IMR-90 (cell line): ENCODE data around the gene ALS2CL. TPM values are rescaled to one million over a fixed set of nuclear protein-coding genes. Genes with fewer than 3 reads are reported as not detected.
"Not testable (repeated sequence)": the region's sequence is repeated elsewhere in the genome, so short reads cannot be mapped to it uniquely, and the experiment has no call there.

Source experiments
- ATAC-seq: fragments of 200-7000 bp; cut with Tn5 transposase; 2 replicates; pipeline ENCODE4 v1.9.1; 2020; ENCODE audit warnings: low read depth, mild to moderate bottlenecking, moderate library complexity
- BruUV-seq: library from RNA; stranded (reverse); fragments of 400-500 nt; replicated peaks from 2 replicates; lab custom pipeline; 2021; lab: Mats Ljungman, UMichigan
- CTCF ChIA-PET: fragments of 300-600 bp; formaldehyde crosslinking; extraction: SDS; loops from one replicate; lab custom pipeline; 2021; ENCODE audit warnings: antibody characterized with exemption; lab: Yijun Ruan, JAX
- POLR2A ChIA-PET: fragments of 300-600 bp; sonication (Branson Sonifier 250); formaldehyde crosslinking; loops from one replicate; lab custom pipeline; 2022; ENCODE audit warnings: antibody characterized with exemption; ENCODE audit not compliant: unreplicated experiment; lab: Charles Lee
- DNase-seq: peaks from one replicate; pipeline ENCODE4 v3.0.0; 2013
- H2AFZ ChIP-seq: replicated peaks from 2 replicates; pipeline ENCODE3; 2013; ENCODE audit warnings: low read length, mild to moderate bottlenecking; ENCODE audit not compliant: poor library complexity
- H2AK5ac ChIP-seq: 2 replicates; pipeline ENCODE4 v1.6.1; 2013; ENCODE audit warnings: low read depth, low read length, inconsistent platforms
- H2AK9ac ChIP-seq: replicated peaks from 2 replicates; pipeline ENCODE3; 2013; ENCODE audit warnings: mild to moderate bottlenecking, low read depth, low read length, moderate library complexity; ENCODE audit not compliant: poor library complexity
- H2BK120ac ChIP-seq: 2 replicates; pipeline ENCODE4 v1.6.1; 2013; ENCODE audit warnings: low read depth, low read length, inconsistent platforms
- H2BK15ac ChIP-seq: 3 replicates; pipeline ENCODE4 v1.6.1; 2013; ENCODE audit warnings: low read depth, low read length, inconsistent platforms
- H2BK20ac ChIP-seq: 2 replicates; pipeline ENCODE4 v1.6.1; 2013; ENCODE audit warnings: low read depth, mild to moderate bottlenecking, inconsistent platforms, low read length, moderate library complexity
- H2BK5ac ChIP-seq: 2 replicates; pipeline ENCODE4 v1.6.1; 2013; ENCODE audit warnings: mild to moderate bottlenecking, low read depth, low read length, inconsistent platforms; ENCODE audit not compliant: poor library complexity, severe bottlenecking
- H3K14ac ChIP-seq: replicated peaks from 2 replicates; pipeline ENCODE4 v1.6.1; 2013; ENCODE audit warnings: low read depth, low read length, inconsistent platforms
- H3K18ac ChIP-seq: 2 replicates; pipeline ENCODE4 v1.6.1; 2013; ENCODE audit warnings: low read depth, low read length, control low read depth
- H3K23ac ChIP-seq: 2 replicates; pipeline ENCODE4 v1.6.1; 2013; ENCODE audit warnings: low read depth, low read length, inconsistent platforms
- H3K27ac ChIP-seq: 2 replicates; pipeline ENCODE4 v1.5.1; 2013; ENCODE audit warnings: mild to moderate bottlenecking, control low read depth, low read length; ENCODE audit not compliant: insufficient read depth
- H3K27me3 ChIP-seq: 2 replicates; pipeline ENCODE4 v1.6.1; 2013; ENCODE audit warnings: low read length; ENCODE audit not compliant: control insufficient read depth, insufficient read depth
- H3K36me3 ChIP-seq: 2 replicates; pipeline ENCODE4 v1.6.1; 2013; ENCODE audit warnings: low read length, mixed read lengths; ENCODE audit not compliant: control insufficient read depth, insufficient read depth
- H3K4ac ChIP-seq: 2 replicates; pipeline ENCODE4 v1.6.1; 2013; ENCODE audit warnings: low read depth, low read length, inconsistent platforms
- H3K4me1 ChIP-seq: 2 replicates; pipeline ENCODE4 v1.6.1; 2013; ENCODE audit warnings: low read length, mixed read lengths; ENCODE audit not compliant: control insufficient read depth, insufficient read depth
- H3K4me2 ChIP-seq: 2 replicates; pipeline ENCODE4 v1.6.1; 2013; ENCODE audit warnings: low read depth, mild to moderate bottlenecking, control low read depth, low read length, moderate library complexity
- H3K4me3 ChIP-seq: 2 replicates; pipeline ENCODE4 v1.5.1; 2013; ENCODE audit warnings: low read depth, mild to moderate bottlenecking, control low read depth, low read length, moderate library complexity; ENCODE audit not compliant: insufficient read depth
- H3K56ac ChIP-seq: 2 replicates; pipeline ENCODE4 v1.6.1; 2013; ENCODE audit warnings: low read length, inconsistent platforms; ENCODE audit not compliant: insufficient read depth; ENCODE audit errors: extremely low read depth
- H3K79me1 ChIP-seq, 2 experiments: 2 replicates each; pipeline ENCODE4 v1.6.1; 2013; ENCODE audit warnings: low read length in 2 of 2, inconsistent platforms in 1 of 2, low read depth in 1 of 2
- H3K9ac ChIP-seq: 2 replicates; pipeline ENCODE4 v1.6.1; 2013; ENCODE audit warnings: low read depth, low read length, control low read depth
- H3K9me1 ChIP-seq: 2 replicates; pipeline ENCODE4 v1.6.1; 2013; ENCODE audit warnings: low read length, inconsistent platforms; ENCODE audit not compliant: insufficient read depth
- H3K9me3 ChIP-seq: 2 replicates; pipeline ENCODE4 v1.6.1; 2013; ENCODE audit warnings: low read length; ENCODE audit not compliant: control insufficient read depth, insufficient read depth
- H4K20me1 ChIP-seq: 2 replicates; pipeline ENCODE4 v1.6.1; 2013; ENCODE audit warnings: low read length, inconsistent platforms; ENCODE audit not compliant: insufficient read depth
- H4K5ac ChIP-seq: 2 replicates; pipeline ENCODE4 v1.6.1; 2013; ENCODE audit warnings: mild to moderate bottlenecking, low read depth, low read length, control low read depth
- H4K8ac ChIP-seq, 2 experiments: 2 replicates each; pipeline ENCODE4 v1.6.1; 2013; ENCODE audit warnings: low read depth in 2 of 2, low read length in 2 of 2, control low read depth in 1 of 2, inconsistent platforms in 1 of 2
- H4K91ac ChIP-seq: 2 replicates; pipeline ENCODE4 v1.6.1; 2013; ENCODE audit warnings: low read depth, low read length, inconsistent platforms; ENCODE audit not compliant: insufficient read depth
- WGBS, 2 experiments: methylation state at CpG; one replicate each; pipeline versions ENCODE4 v1.1.5 to v1.1.7; 2013; ENCODE audit warnings: missing lambda C conversion rate in 2 of 2; ENCODE audit not compliant: insufficient read length in 1 of 2; ENCODE audit errors: extremely low coverage in 2 of 2; 5-methylcytosine and 5-hydroxymethylcytosine counted together
- dilution Hi-C: fragments of 300-500 bp; cut with HindIII; formaldehyde crosslinking; loops from one replicate; pipeline ENCODE4 v1.14.3; 2018; ENCODE audit warnings: low sequenced_read_pairs; ENCODE audit not compliant: unreplicated experiment
- in situ Hi-C: fragments of 300-500 bp; cut with MboI; formaldehyde crosslinking; loops from 3 replicates; pipeline ENCODE4 v1.14.3; 2019; ENCODE audit warnings: low sequenced_read_pairs, inconsistent platforms, mixed read lengths
- intact Hi-C: fragments of 100-400 bp; cut with micrococcal nuclease; formaldehyde crosslinking; loops from 2 replicates; pipeline ENCODE4 v1.10.0; 2022
- polyA plus RNA-seq, 3 experiments: library from polyadenylated mRNA; depleted of rRNA; stranded (reverse); fragments of >200 nt; gene quantifications; 2 replicates each; pipeline ENCODE4 v1.2.3, GENCODE V29; 2012; ENCODE audit warnings: low replicate concordance in 1 of 3
- total RNA-seq: library from RNA; depleted of rRNA; stranded (reverse); fragments of >200 nt; gene quantifications from 2 replicates; pipeline ENCODE4 v1.2.3, GENCODE V29; 2012

The ALS2CL gene
- total and polyA plus RNA-seq, 2 of the 4 experiments (the other 2 are of a cell fraction) = 2.2 to 4.8 TPM

- not testable (repeated sequence) for ATAC-seq
Observed at GRCh38 chr3:46704346-46704745, 10.9 kb upstream of the ALS2CL start.

More at GRCh38 chr3:46704346-46704745, 10.9 kb upstream of the ALS2CL start:
- H3K9me3 ChIP-seq, H2BK15ac ChIP-seq, H2BK20ac ChIP-seq, H3K36me3 ChIP-seq, dilution Hi-C loops, POLR2A ChIA-PET, H4K8ac ChIP-seq, H2AFZ ChIP-seq, H2AK5ac ChIP-seq, H4K91ac ChIP-seq, H3K9ac ChIP-seq, H4K20me1 ChIP-seq, H3K9me1 ChIP-seq, H3K4ac ChIP-seq, H3K4me1 ChIP-seq, H2BK120ac ChIP-seq, H3K4me3 ChIP-seq, H3K23ac ChIP-seq, H3K14ac ChIP-seq, CTCF ChIA-PET, H3K4me2 ChIP-seq, H3K79me1 ChIP-seq, DNase-seq, BruUV-seq, H2AK9ac ChIP-seq, H3K27ac ChIP-seq, H2BK5ac ChIP-seq, H4K5ac ChIP-seq, H3K56ac ChIP-seq, H3K18ac ChIP-seq: not testable (repeated sequence)
- in situ Hi-C loops = loop anchor here (5.0 to 25.0 kb wide), 2 partner anchors 193 to 658 kb away; no protein-coding TSS in a partner anchor
- WGBS, 2 experiments = 33% methylated on average over 1 of the region's 7 CpGs; no CpG with 5 or more reads in 1 of the 2 experiments
- intact Hi-C loops = loop anchor here (2.0 kb wide), 2 partner anchors 620 to 666 kb away; no protein-coding TSS in a partner anchor
- H3K27me3 ChIP-seq = peaks cover 29% of the 10 kb centered on the region
